ENCODE measurements around the gene GOLIM4.

- TF ChIP-seq CTCF (conservative IDR thresholded peaks at IDR 0.05 in 1 of 2, IDR thresholded peaks at IDR 0.05 in 1 of 2; ENCODE audit: extremely low read depth in 1 of 2, insufficient read depth in 1 of 2, low read depth in 1 of 2, low read length in 2 of 2): no peak
- TF ChIP-seq EZH2 (IDR thresholded peaks at IDR 0.05; ENCODE audit: borderline replicate concordance, low read length): no peak
Measured at GRCh38 chr3:168006584-168006983, 89.1 kb downstream of the GOLIM4 start.
